H9 (cell line): ENCODE measurements around the gene PLPPR4. TPM values are rescaled to one million over a fixed set of nuclear protein-coding genes. Genes with fewer than 3 reads are reported as not detected.

Source experiments
- DNase-seq: peaks from one replicate; pipeline ENCODE4 v3.0.0-alpha.2; 2017
- H2AFZ ChIP-seq: one replicate; pipeline ENCODE4 v1.6.1; 2013; ENCODE audit warnings: mild to moderate bottlenecking, low read length, control low read depth, moderate library complexity
- H2AK5ac ChIP-seq: 2 replicates; pipeline ENCODE4 v1.6.1; 2013; ENCODE audit warnings: low read length, control low read depth, mixed read lengths; ENCODE audit not compliant: insufficient read length
- H2BK120ac ChIP-seq: one replicate; pipeline ENCODE4 v1.6.1; 2013; ENCODE audit warnings: low read depth, mild to moderate bottlenecking, low read length, control low read depth, inconsistent platforms; ENCODE audit not compliant: poor library complexity, severe bottlenecking
- H2BK12ac ChIP-seq: 2 replicates; pipeline ENCODE4 v1.6.1; 2013; ENCODE audit warnings: low read length, control low read depth, mixed read lengths, low read depth; ENCODE audit not compliant: insufficient read length
- H2BK15ac ChIP-seq: 2 replicates; pipeline ENCODE4 v1.6.1; 2013; ENCODE audit warnings: low read depth, low read length, control low read depth
- H2BK20ac ChIP-seq: one replicate; pipeline ENCODE4 v1.6.1; 2013; ENCODE audit warnings: low read depth, mild to moderate bottlenecking, low read length, control low read depth, inconsistent platforms; ENCODE audit not compliant: poor library complexity, severe bottlenecking
- H2BK5ac ChIP-seq: 2 replicates; pipeline ENCODE4 v1.6.1; 2013; ENCODE audit warnings: low read length, control low read depth, mixed read lengths; ENCODE audit not compliant: insufficient read length
- H3K14ac ChIP-seq: 2 replicates; pipeline ENCODE4 v1.6.1; 2013; ENCODE audit warnings: low read length, control low read depth; ENCODE audit not compliant: insufficient read depth
- H3K18ac ChIP-seq: 2 replicates; pipeline ENCODE4 v1.6.1; 2013; ENCODE audit warnings: low read depth, mild to moderate bottlenecking, mixed read lengths, low read length, control low read depth; ENCODE audit not compliant: insufficient read length
- H3K23ac ChIP-seq: 2 replicates; pipeline ENCODE4 v1.6.1; 2013; ENCODE audit warnings: low read length, control low read depth, mixed read lengths, low read depth; ENCODE audit not compliant: insufficient read length
- H3K23me2 ChIP-seq: 2 replicates; pipeline ENCODE4 v1.6.1; 2013; ENCODE audit warnings: low read depth, mild to moderate bottlenecking, mixed read lengths, low read length, control low read depth; ENCODE audit not compliant: insufficient read length, poor library complexity, severe bottlenecking
- H3K27ac ChIP-seq: 2 replicates; pipeline ENCODE4 v1.5.1; 2013; ENCODE audit warnings: low read length, control low read depth, mixed read lengths, low read depth; ENCODE audit not compliant: insufficient read length
- H3K27me3 ChIP-seq: 2 replicates; pipeline ENCODE4 v1.6.1; 2013; ENCODE audit warnings: low read length, control low read depth, inconsistent platforms; ENCODE audit not compliant: insufficient read depth
- H3K4ac ChIP-seq: 2 replicates; pipeline ENCODE4 v1.6.1; 2013; ENCODE audit warnings: low read depth, mild to moderate bottlenecking, control low read depth, inconsistent platforms, low read length, moderate library complexity
- H3K4me1 ChIP-seq: 2 replicates; pipeline ENCODE4 v1.6.1; 2013; ENCODE audit warnings: low read length, control low read depth, inconsistent platforms; ENCODE audit not compliant: insufficient read depth
- H3K4me2 ChIP-seq: 2 replicates; pipeline ENCODE4 v1.6.1; 2013; ENCODE audit warnings: low read length, control low read depth, mixed read lengths; ENCODE audit not compliant: insufficient read length, insufficient read depth
- H3K56ac ChIP-seq: 2 replicates; pipeline ENCODE4 v1.6.1; 2013; ENCODE audit warnings: low read depth, mild to moderate bottlenecking, mixed read lengths, low read length, control low read depth; ENCODE audit not compliant: insufficient read length
- H3K79me1 ChIP-seq: 2 replicates; pipeline ENCODE4 v1.6.1; 2013; ENCODE audit warnings: low read depth, mild to moderate bottlenecking, moderate library complexity, low read length, control low read depth, inconsistent platforms; ENCODE audit not compliant: insufficient read depth, poor library complexity, severe bottlenecking
- H3K79me2 ChIP-seq: 2 replicates; pipeline ENCODE4 v1.6.1; 2013; ENCODE audit warnings: low read length, control low read depth, inconsistent platforms; ENCODE audit not compliant: insufficient read depth
- H3K9ac ChIP-seq: 2 replicates; pipeline ENCODE4 v1.6.1; 2013; ENCODE audit warnings: low read length, control low read depth, mixed read lengths; ENCODE audit not compliant: insufficient read length; ENCODE audit errors: extremely low read depth
- H3K9me3 ChIP-seq: one replicate; pipeline ENCODE4 v1.6.1; 2013; ENCODE audit warnings: low read depth, low read length, inconsistent platforms; ENCODE audit not compliant: control insufficient read depth
- H3T11ph ChIP-seq: one replicate; pipeline ENCODE4 v1.6.1; 2013; ENCODE audit warnings: mild to moderate bottlenecking, low read length, control low read depth, inconsistent platforms
- H4K20me1 ChIP-seq: one replicate; pipeline ENCODE4 v1.6.1; 2013; ENCODE audit not compliant: control insufficient read depth, insufficient read length, insufficient read depth
- H4K5ac ChIP-seq: 2 replicates; pipeline ENCODE4 v1.6.1; 2013; ENCODE audit warnings: low read depth, mild to moderate bottlenecking, mixed read lengths, low read length, control low read depth; ENCODE audit not compliant: insufficient read length
- H4K8ac ChIP-seq: replicated peaks from 2 replicates; pipeline ENCODE4 v1.6.1; 2013; ENCODE audit warnings: low read length, control low read depth, mixed read lengths, low read depth; ENCODE audit not compliant: insufficient read length
- H4K91ac ChIP-seq: 2 replicates; pipeline ENCODE4 v1.6.1; 2013; ENCODE audit warnings: low read depth, mild to moderate bottlenecking, moderate library complexity, mixed read lengths, low read length, control low read depth; ENCODE audit not compliant: insufficient read length
- H3K27ac Mint-ChIP-seq, 3 experiments: 2 replicates in 2 of 3; 3 replicates in 1 of 3; pipeline ENCODE4 v1.8.0; 2020 to 2021; ENCODE audit warnings: mixed read lengths in 3 of 3, mild to moderate bottlenecking in 1 of 3, moderate library complexity in 1 of 3
- H3K27me3 Mint-ChIP-seq: 2 replicates; pipeline ENCODE4 v1.8.0; 2021; ENCODE audit warnings: low read depth, mild to moderate bottlenecking, moderate library complexity, mixed read lengths
- H3K36me3 Mint-ChIP-seq, 3 experiments: 2 replicates in 2 of 3; 3 replicates in 1 of 3; pipeline ENCODE4 v1.8.0; 2020 to 2021; ENCODE audit warnings: low read depth in 3 of 3, mixed read lengths in 3 of 3; ENCODE audit not compliant: insufficient read depth in 1 of 3
- H3K4me1 Mint-ChIP-seq, 2 experiments: 2 replicates each; pipeline ENCODE4 v1.8.0; 2020; ENCODE audit warnings: mixed read lengths in 2 of 2
- H3K4me3 Mint-ChIP-seq, 2 experiments: 2 replicates in 1 of 2; 3 replicates in 1 of 2; pipeline ENCODE4 v1.8.0; 2020 to 2021; ENCODE audit warnings: mild to moderate bottlenecking in 2 of 2, mixed read lengths in 2 of 2, moderate library complexity in 1 of 2
- H3K9me3 Mint-ChIP-seq, 2 experiments: 2 replicates in 1 of 2; 3 replicates in 1 of 2; pipeline ENCODE4 v1.8.0; 2020; ENCODE audit warnings: mild to moderate bottlenecking in 2 of 2, mixed read lengths in 2 of 2, moderate library complexity in 1 of 2
- WGBS: extraction: QIAGEN DNeasy Blood & Tissue Kit; methylation state at CpG from one replicate; pipeline ENCODE4 v1.1.7; 2013; ENCODE audit warnings: missing lambda C conversion rate, low lambda C conversion rate, mixed read lengths; ENCODE audit not compliant: insufficient read length; ENCODE audit errors: extremely low coverage; 5-methylcytosine and 5-hydroxymethylcytosine counted together
- total RNA-seq: library from RNA; stranded (reverse); gene quantifications from 2 replicates; pipeline ENCODE4 v1.2.1, GENCODE V29; 2021
- TF ChIP-seq, protein P1 (sequence below): fragments of 200-600 bp; sonication (generic); conservative IDR thresholded peaks from 3 replicates; pipeline ENCODE4 v1.8.0; 2021; ENCODE audit warnings: antibody characterized with exemption, mild to moderate bottlenecking

The PLPPR4 gene
- total RNA-seq, 1 experiment from 2014 or later, result 0.31 TPM

DNA sequence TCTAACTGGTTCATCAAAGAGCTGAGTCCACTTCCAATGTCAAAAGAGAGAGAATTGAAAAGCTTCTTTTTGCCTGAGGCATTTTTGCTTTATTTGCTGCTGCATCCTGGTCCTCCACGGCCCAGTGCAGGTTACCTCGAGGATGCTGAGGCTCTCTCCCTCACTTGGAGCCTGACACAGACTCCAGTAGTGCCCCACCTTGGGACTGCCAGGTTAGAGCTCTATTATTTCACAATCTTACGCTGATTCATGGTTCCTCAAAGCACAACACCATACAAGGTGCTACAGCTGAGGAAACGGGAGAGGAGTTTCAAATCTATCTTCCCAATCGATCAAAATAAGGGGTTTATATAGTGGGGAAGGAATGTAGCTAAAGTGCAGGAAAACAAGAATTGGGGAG, 13.6 kb upstream of the PLPPR4 start:
- H2AFZ ChIP-seq, result no peak overlapping the region
- H3K9ac ChIP-seq, result no peak overlapping the region
- H3K18ac ChIP-seq, result no peak overlapping the region
- no peaks in the 10 kb centered on the region for H3K79me2 ChIP-seq
- no peak overlapping the region for H4K5ac ChIP-seq
- no peak overlapping the region for H2BK5ac ChIP-seq
- H3T11ph ChIP-seq, result no peak overlapping the region
- H3K4me3 Mint-ChIP-seq, result no peak overlapping the region
- H3K79me1 ChIP-seq, result no peaks in the 10 kb centered on the region
- no peak overlapping the region for H2BK12ac ChIP-seq
- no peak overlapping the region for H4K8ac ChIP-seq
- no peak overlapping the region for H3K27ac Mint-ChIP-seq
- no peak overlapping the region for H3K27ac ChIP-seq
- H4K20me1 ChIP-seq, result no peaks in the 10 kb centered on the region
- no peak overlapping the region for H3K4ac ChIP-seq
- WGBS, result no CpG with 5 or more reads among the region's 5 CpGs
- H3K4me2 ChIP-seq, result no peak overlapping the region
- no peaks in the 10 kb centered on the region for H3K9me3 ChIP-seq
- no peak overlapping the region for H2BK120ac ChIP-seq
- no peaks in the 10 kb centered on the region for H3K27me3 Mint-ChIP-seq
- H3K23ac ChIP-seq, result no peak overlapping the region
- H3K14ac ChIP-seq, result no peak overlapping the region
- no peak overlapping the region for H2BK20ac ChIP-seq
- TF ChIP-seq, protein P1, sequence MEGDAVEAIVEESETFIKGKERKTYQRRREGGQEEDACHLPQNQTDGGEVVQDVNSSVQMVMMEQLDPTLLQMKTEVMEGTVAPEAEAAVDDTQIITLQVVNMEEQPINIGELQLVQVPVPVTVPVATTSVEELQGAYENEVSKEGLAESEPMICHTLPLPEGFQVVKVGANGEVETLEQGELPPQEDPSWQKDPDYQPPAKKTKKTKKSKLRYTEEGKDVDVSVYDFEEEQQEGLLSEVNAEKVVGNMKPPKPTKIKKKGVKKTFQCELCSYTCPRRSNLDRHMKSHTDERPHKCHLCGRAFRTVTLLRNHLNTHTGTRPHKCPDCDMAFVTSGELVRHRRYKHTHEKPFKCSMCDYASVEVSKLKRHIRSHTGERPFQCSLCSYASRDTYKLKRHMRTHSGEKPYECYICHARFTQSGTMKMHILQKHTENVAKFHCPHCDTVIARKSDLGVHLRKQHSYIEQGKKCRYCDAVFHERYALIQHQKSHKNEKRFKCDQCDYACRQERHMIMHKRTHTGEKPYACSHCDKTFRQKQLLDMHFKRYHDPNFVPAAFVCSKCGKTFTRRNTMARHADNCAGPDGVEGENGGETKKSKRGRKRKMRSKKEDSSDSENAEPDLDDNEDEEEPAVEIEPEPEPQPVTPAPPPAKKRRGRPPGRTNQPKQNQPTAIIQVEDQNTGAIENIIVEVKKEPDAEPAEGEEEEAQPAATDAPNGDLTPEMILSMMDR, result no peak
- no peak for DNase-seq
- no peaks in the 10 kb centered on the region for H3K23me2 ChIP-seq
- no peaks in the 10 kb centered on the region; the same call in 1 of the 2 replicates for H3K4me1 ChIP-seq
- no peak overlapping the region for H2BK15ac ChIP-seq
- H3K27me3 ChIP-seq, result no peaks in the 10 kb centered on the region
- peaks cover 0 to 4% of the 10 kb centered on the region in 2 experiments; a peak in 3 of 5 replicates for H3K9me3 Mint-ChIP-seq
- peaks cover 8 to 13% of the 10 kb centered on the region in 2 experiments for H3K4me1 Mint-ChIP-seq
- H2AK5ac ChIP-seq, result no peak overlapping the region
- H4K91ac ChIP-seq, result no peak overlapping the region
- H3K36me3 Mint-ChIP-seq, result no peaks in the 10 kb centered on the region
- H3K56ac ChIP-seq, result no peak overlapping the region
